HepG2 (cell line): ENCODE measurements around the gene HSPA1L. TPM values are rescaled to one million over a fixed set of nuclear protein-coding genes. Genes with fewer than 3 reads are reported as not detected.

Source experiments
- ATAC-seq: fragments of 200-7000 bp; cut with Tn5 transposase; 3 replicates; pipeline ENCODE4 v1.9.1; 2020; ENCODE audit warnings: mild to moderate bottlenecking, moderate library complexity
- BruUV-seq: library from RNA; stranded (reverse); fragments of 400-500 nt; replicated peaks from 2 replicates; lab custom pipeline; 2021; lab: Mats Ljungman, UMichigan
- CTCF ChIA-PET: fragments of 300-600 bp; formaldehyde crosslinking; extraction: SDS; loops from one replicate; lab custom pipeline; 2021; ENCODE audit warnings: low total read pairs, inconsistent platforms, low intra/inter-chr PET ratio; lab: Yijun Ruan, JAX
- POLR2A ChIA-PET: fragments of 350-600 bp; sonication (Branson Sonifier 250); formaldehyde crosslinking; loops from one replicate; lab custom pipeline; 2020; ENCODE audit warnings: antibody characterized with exemption, inconsistent platforms; lab: Yijun Ruan, JAX
- DNase-seq: peaks from one replicate; pipeline ENCODE4 v3.0.0-alpha.2; 2015; ENCODE audit warnings: low spot score
- FAIRE-seq: peaks from 3 replicates; lab custom pipeline; 2011; peaks lifted over from hg19 to GRCh38; lab: Jason Lieb, UNC
- H2AFZ ChIP-seq: one replicate; pipeline ENCODE4 v1.6.1; 2011; ENCODE audit warnings: low read length, inconsistent platforms
- H3K27ac ChIP-seq: fragments of 300-600 bp; 3 replicates; pipeline ENCODE4 v1.8.0; 2011; ENCODE audit warnings: mixed run types, mild to moderate bottlenecking, mixed read lengths, low read length, inconsistent platforms; ENCODE audit not compliant: insufficient read depth; ENCODE audit errors: extremely low read length
- H3K27me3 ChIP-seq, 2 experiments: fragments of 200-600 bp in 1 of 2; 2 replicates in 1 of 2; 3 replicates in 1 of 2; pipeline versions ENCODE4 v1.6.0 to v1.8.0; 2011; ENCODE audit warnings: low read length in 2 of 2, mild to moderate bottlenecking in 2 of 2, moderate library complexity in 2 of 2, inconsistent platforms in 1 of 2; ENCODE audit not compliant: insufficient read depth in 2 of 2, control insufficient read depth in 1 of 2
- H3K36me3 ChIP-seq, 2 experiments: fragments of 200-600 bp in 1 of 2; replicated peaks in 1 of 2; 2 replicates in 1 of 2; 3 replicates in 1 of 2; pipeline versions ENCODE4 v1.5.1 to v1.8.0; 2011; ENCODE audit warnings: low read length in 2 of 2, inconsistent platforms in 1 of 2; ENCODE audit not compliant: insufficient read depth in 2 of 2, control insufficient read depth in 1 of 2
- H3K4me1 ChIP-seq: 2 replicates; pipeline ENCODE4 v1.5.1; 2012; ENCODE audit warnings: low read length, inconsistent platforms; ENCODE audit not compliant: insufficient read depth
- H3K4me2 ChIP-seq: 2 replicates; pipeline ENCODE4 v1.6.0; 2011; ENCODE audit warnings: low read depth, low read length, inconsistent platforms
- H3K4me3 ChIP-seq, 3 experiments: fragments of 200-600 bp in 1 of 3; sonication (generic), shearing (Covaris generic) in 1 of 3; replicated peaks in 1 of 3; 2 replicates each; pipeline ENCODE4 v1.5.1; 2011 to 2016; ENCODE audit warnings: low read length in 3 of 3, inconsistent platforms in 2 of 3, low read depth in 2 of 3, mild to moderate bottlenecking in 2 of 3, control low read depth in 1 of 3, mixed read lengths in 1 of 3; ENCODE audit not compliant: insufficient read depth in 1 of 3
- H3K79me2 ChIP-seq: one replicate; pipeline ENCODE4 v1.6.1; 2011; ENCODE audit warnings: low read length, inconsistent platforms; ENCODE audit not compliant: insufficient read depth
- H3K9ac ChIP-seq: 2 replicates; pipeline ENCODE4 v1.6.0; 2011; ENCODE audit warnings: mild to moderate bottlenecking, low read depth, low read length, inconsistent platforms; ENCODE audit not compliant: insufficient read depth
- H3K9me3 ChIP-seq: 2 replicates; pipeline ENCODE4 v1.5.1; 2012; ENCODE audit warnings: mild to moderate bottlenecking, low read length
- H4K20me1 ChIP-seq: 2 replicates; pipeline ENCODE4 v1.6.0; 2011; ENCODE audit warnings: inconsistent platforms, mild to moderate bottlenecking, low read length, moderate library complexity; ENCODE audit not compliant: insufficient read depth
- ZNF121 ChIP-seq: sonication (generic); formaldehyde crosslinking; IDR thresholded peaks from 2 replicates; pipeline ENCODE4 v1.5.0; 2020; ENCODE audit warnings: mild to moderate bottlenecking, missing genetic modification reagents
- WGBS: methylation state at CpG from one replicate; pipeline ENCODE4 v1.1.6; 2017; ENCODE audit warnings: low lambda C conversion rate; 5-methylcytosine and 5-hydroxymethylcytosine counted together
- in situ Hi-C: cut with HindIII; loops from 2 replicates; pipeline ENCODE4 v1.10.0; 2017; ENCODE audit warnings: low pct_unique_long_range_greater_than_20kb; ENCODE audit not compliant: extremely low pct_ligation_motif_present
- intact Hi-C: fragments of 100-400 bp; cut with micrococcal nuclease; formaldehyde crosslinking; loops from one replicate; pipeline ENCODE4 v1.10.0; 2022; ENCODE audit not compliant: unreplicated experiment
- polyA plus RNA-seq, 8 experiments: library from polyadenylated mRNA; depleted of rRNA in 3 of 8; stranded (reverse) in 7 of 8; unstranded in 1 of 8; fragments of >200 nt; fragmentation: Illumina TruSeq in 4 of 8; extraction: Trizol in 4 of 8; gene quantifications; 2 replicates each; pipeline versions ENCODE4 v1.2.1 to v1.2.3, GENCODE V29; 2011 to 2016; ENCODE audit warnings: low read depth in 4 of 8, missing spikeins in 1 of 8, mixed read lengths in 1 of 8; ENCODE audit not compliant: insufficient read depth in 1 of 8
- total RNA-seq, 5 experiments: library from RNA; depleted of rRNA; stranded (reverse); fragments of >200 nt; fragmentation: Illumina TruSeq; extraction: Trizol; gene quantifications; 2 replicates each; pipeline ENCODE4 v1.2.3, GENCODE V29; 2016; ENCODE audit warnings: low read depth in 1 of 5
- TF ChIP-seq, protein P1 (sequence below): sonication (generic); formaldehyde crosslinking; IDR thresholded peaks from one replicate; pipeline ENCODE4 v1.5.1; 2020; ENCODE audit warnings: mild to moderate bottlenecking, missing genetic modification reagents; ENCODE audit errors: not compliant biosample characterization

Gene HSPA1L
- total and polyA plus RNA-seq, 2 of the 13 experiments (the other 11 are each of a cell fraction or from before 2014, with no cell fraction given): 0.55 to 1.0 TPM

DNA sequence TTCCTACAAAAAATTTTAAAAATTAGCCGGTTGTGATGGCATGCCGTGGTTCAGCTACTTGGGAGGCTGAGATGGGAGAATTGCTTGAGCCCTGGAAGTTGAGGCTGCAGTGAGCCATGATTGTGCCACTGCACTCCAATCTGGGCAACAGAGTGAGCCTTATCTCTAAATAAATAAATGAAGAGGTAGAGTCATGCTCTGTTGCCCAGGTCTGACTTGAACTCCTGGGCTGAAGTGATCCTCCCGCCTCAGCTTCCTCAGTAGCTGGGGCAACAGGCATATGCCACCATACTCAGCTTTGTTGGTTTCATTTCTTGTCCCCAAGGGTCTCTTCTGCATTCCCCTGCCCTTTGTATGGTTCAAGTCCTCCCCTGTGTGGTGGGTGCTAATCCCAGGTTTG, 29.4 kb upstream of the HSPA1L start:
- Histone ChIP-seq H3K27me3 (no peaks in the 10 kb centered on the region), H3K4me1 (peaks cover 14% of the 10 kb centered on the region), H3K9ac (no peak overlapping the region), H3K79me2 (no peaks in the 10 kb centered on the region), H3K9me3 (no peaks in the 10 kb centered on the region), H3K4me3 (no peak overlapping the region), H3K36me3 (no peaks in the 10 kb centered on the region; a peak in 2 of 5 replicates), H3K27ac (no peak overlapping the region), H2AFZ (no peak overlapping the region), H3K4me2 (no peak overlapping the region), H4K20me1 (peaks cover 7% of the 10 kb centered on the region; the same call in 1 of the 2 replicates)
- no peak for DNase-seq
- ATAC-seq: peak; percentile 9
- intact Hi-C loops (no loop called here), in situ Hi-C loops (no loop called here)
- TF ChIP-seq, protein P1, sequence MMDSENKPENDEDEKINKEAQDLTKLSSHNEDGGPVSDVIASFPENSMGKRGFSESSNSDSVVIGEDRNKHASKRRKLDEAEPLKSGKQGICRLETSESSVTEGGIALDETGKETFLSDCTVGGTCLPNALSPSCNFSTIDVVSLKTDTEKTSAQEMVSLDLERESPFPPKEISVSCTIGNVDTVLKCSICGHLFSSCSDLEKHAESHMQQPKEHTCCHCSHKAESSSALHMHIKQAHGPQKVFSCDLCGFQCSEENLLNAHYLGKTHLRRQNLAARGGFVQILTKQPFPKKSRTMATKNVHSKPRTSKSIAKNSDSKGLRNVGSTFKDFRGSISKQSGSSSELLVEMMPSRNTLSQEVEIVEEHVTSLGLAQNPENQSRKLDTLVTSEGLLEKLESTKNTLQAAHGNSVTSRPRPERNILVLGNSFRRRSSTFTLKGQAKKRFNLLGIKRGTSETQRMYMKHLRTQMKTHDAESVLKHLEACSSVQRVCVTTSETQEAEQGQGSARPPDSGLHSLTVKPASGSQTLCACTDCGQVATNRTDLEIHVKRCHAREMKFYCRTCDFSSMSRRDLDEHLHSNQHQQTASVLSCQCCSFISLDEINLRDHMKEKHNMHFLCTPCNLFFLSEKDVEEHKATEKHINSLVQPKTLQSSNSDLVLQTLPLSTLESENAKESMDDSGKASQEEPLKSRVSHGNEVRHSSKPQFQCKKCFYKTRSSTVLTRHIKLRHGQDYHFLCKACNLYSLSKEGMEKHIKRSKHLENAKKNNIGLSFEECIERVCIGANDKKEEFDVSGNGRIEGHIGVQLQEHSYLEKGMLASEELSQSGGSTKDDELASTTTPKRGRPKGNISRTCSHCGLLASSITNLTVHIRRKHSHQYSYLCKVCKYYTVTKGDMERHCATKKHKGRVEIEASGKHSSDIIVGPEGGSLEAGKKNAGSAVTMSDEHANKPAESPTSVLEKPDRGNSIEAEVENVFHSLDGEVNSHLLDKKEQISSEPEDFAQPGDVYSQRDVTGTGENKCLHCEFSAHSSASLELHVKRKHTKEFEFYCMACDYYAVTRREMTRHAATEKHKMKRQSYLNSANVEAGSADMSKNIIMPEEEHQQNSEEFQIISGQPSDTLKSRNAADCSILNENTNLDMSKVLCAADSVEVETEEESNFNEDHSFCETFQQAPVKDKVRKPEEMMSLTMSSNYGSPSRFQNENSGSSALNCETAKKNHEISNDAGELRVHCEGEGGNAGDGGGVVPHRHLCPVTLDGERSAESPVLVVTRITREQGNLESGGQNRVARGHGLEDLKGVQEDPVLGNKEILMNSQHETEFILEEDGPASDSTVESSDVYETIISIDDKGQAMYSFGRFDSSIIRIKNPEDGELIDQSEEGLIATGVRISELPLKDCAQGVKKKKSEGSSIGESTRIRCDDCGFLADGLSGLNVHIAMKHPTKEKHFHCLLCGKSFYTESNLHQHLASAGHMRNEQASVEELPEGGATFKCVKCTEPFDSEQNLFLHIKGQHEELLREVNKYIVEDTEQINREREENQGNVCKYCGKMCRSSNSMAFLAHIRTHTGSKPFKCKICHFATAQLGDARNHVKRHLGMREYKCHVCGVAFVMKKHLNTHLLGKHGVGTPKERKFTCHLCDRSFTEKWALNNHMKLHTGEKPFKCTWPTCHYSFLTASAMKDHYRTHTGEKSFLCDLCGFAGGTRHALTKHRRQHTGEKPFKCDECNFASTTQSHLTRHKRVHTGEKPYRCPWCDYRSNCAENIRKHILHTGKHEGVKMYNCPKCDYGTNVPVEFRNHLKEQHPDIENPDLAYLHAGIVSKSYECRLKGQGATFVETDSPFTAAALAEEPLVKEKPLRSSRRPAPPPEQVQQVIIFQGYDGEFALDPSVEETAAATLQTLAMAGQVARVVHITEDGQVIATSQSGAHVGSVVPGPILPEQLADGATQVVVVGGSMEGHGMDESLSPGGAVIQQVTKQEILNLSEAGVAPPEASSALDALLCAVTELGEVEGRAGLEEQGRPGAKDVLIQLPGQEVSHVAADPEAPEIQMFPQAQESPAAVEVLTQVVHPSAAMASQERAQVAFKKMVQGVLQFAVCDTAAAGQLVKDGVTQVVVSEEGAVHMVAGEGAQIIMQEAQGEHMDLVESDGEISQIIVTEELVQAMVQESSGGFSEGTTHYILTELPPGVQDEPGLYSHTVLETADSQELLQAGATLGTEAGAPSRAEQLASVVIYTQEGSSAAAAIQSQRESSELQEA: no peak
- peak; percentile 36; the same call in 1 of the 2 replicates for TF ChIP-seq ZNF121 (CRISPR knock-in tag)
- CTCF ChIA-PET: no interaction called here
- WGBS: 90% methylated on average over 3 of the region's 3 CpGs
- POLR2A ChIA-PET: interaction anchor here (1.2 to 15.7 kb wide), 8 partner anchors 8 to 108 kb away, joined by 3 to 264 read pairs (median 5); partner anchors contain the start of genes EHMT2, HSPA1B and NEU1
- no TSS peak for BruUV-seq
- FAIRE-seq: no peak
